Cardiac muscle cell (in vitro differentiated cells and primary cell): Measurements from ENCODE around the gene CASP9. TPM values are rescaled to one million over a fixed set of nuclear protein-coding genes. Genes with fewer than 3 reads are reported as not detected.
"Not testable (repeated sequence)": the region's sequence is repeated elsewhere in the genome, so short reads cannot be mapped to it uniquely, and the experiment has no call there.

Experiments
- DNase-seq, 2 donors: peaks; one replicate each; pipeline versions ENCODE4 v3.0.0 to v3.0.0-alpha.2; 2010 to 2017; ENCODE audit warnings: low read depth in 1 of 2, low spot score in 1 of 2
- H3K27ac ChIP-seq: fragments of 200-600 bp; sonication (generic); 2 replicates; pipeline ENCODE4 v1.5.1; 2016
- H3K27me3 ChIP-seq: fragments of 200-600 bp; sonication (generic); 2 replicates; pipeline ENCODE4 v1.6.0; 2016; ENCODE audit warnings: control low read depth
- H3K36me3 ChIP-seq: fragments of 200-600 bp; sonication (generic); 2 replicates; pipeline ENCODE4 v1.5.1; 2016; ENCODE audit warnings: control low read depth
- H3K4me1 ChIP-seq: fragments of 200-600 bp; sonication (generic); 2 replicates; pipeline ENCODE4 v1.8.1; 2017; ENCODE audit warnings: low read depth, mild to moderate bottlenecking, mixed run types
- H3K4me3 ChIP-seq: fragments of 200-600 bp; sonication (generic); 2 replicates; pipeline ENCODE4 v1.5.1; 2016; ENCODE audit warnings: mild to moderate bottlenecking
- H3K9me3 ChIP-seq: fragments of 200-600 bp; sonication (generic); 2 replicates; pipeline ENCODE4 v1.5.1; 2017; ENCODE audit warnings: low read depth, mild to moderate bottlenecking, control low read depth
- polyA plus RNA-seq: library from polyadenylated mRNA; unstranded; fragments of >200 nt; fragmentation: Nextera tagmentation; extraction: Ambion mirVana; gene quantifications from 2 replicates; pipeline ENCODE4 v1.2.1, GENCODE V29; 2016
- total RNA-seq: library from RNA; depleted of rRNA; stranded (reverse); fragments of >200 nt; gene quantifications from 2 replicates; pipeline ENCODE4 v1.2.3, GENCODE V29; 2016
- TF ChIP-seq, protein P1 (sequence below): IDR thresholded peaks from 2 replicates; pipeline ENCODE4 v1.5.1; 2012; ENCODE audit warnings: low read depth, mild to moderate bottlenecking, low read length

CASP9 gene
- total and polyA plus RNA-seq, 2 experiments from 2014 or later, result 44.7 to 96.1 TPM

- no peak for DNase-seq
- TF ChIP-seq, protein P1, sequence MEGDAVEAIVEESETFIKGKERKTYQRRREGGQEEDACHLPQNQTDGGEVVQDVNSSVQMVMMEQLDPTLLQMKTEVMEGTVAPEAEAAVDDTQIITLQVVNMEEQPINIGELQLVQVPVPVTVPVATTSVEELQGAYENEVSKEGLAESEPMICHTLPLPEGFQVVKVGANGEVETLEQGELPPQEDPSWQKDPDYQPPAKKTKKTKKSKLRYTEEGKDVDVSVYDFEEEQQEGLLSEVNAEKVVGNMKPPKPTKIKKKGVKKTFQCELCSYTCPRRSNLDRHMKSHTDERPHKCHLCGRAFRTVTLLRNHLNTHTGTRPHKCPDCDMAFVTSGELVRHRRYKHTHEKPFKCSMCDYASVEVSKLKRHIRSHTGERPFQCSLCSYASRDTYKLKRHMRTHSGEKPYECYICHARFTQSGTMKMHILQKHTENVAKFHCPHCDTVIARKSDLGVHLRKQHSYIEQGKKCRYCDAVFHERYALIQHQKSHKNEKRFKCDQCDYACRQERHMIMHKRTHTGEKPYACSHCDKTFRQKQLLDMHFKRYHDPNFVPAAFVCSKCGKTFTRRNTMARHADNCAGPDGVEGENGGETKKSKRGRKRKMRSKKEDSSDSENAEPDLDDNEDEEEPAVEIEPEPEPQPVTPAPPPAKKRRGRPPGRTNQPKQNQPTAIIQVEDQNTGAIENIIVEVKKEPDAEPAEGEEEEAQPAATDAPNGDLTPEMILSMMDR, result no peak
- Histone ChIP-seq H3K9me3 (no peaks in the 10 kb centered on the region), H3K27me3 (no peaks in the 10 kb centered on the region), H3K36me3 (no peaks in the 10 kb centered on the region), H3K4me3 (no peak overlapping the region), H3K4me1 (peaks cover 20% of the 10 kb centered on the region), H3K27ac (no peak overlapping the region)
These were observed 64.0 kb downstream of the CASP9 start for GRCh38 chr1:15459771-15460707.

DNA sequence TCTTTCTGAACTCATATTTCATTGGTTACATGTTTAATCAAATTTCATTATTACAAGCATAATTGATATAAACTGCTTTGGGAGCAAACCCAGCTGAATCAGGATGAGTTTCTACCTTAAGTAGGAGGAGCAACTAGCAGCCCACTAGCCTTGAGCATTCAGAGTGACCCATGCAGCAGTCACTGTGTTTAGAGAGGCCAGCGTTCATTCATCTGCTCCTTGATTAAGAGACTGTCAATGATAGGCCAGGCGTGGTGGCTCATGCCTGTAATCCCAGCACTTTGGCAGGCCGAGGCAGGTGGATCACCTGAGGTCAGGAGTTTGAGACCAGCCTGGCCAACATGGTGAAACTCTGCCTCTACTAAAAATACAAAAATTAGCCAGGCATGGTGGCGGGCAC, 65.6 kb downstream of the CASP9 start:
- not testable (repeated sequence) for H3K36me3 ChIP-seq, H3K27ac ChIP-seq, DNase-seq, H3K9me3 ChIP-seq, H3K27me3 ChIP-seq, H3K4me3 ChIP-seq
- H3K4me1 ChIP-seq, result peaks cover 15% of the 10 kb centered on the region

DNA sequence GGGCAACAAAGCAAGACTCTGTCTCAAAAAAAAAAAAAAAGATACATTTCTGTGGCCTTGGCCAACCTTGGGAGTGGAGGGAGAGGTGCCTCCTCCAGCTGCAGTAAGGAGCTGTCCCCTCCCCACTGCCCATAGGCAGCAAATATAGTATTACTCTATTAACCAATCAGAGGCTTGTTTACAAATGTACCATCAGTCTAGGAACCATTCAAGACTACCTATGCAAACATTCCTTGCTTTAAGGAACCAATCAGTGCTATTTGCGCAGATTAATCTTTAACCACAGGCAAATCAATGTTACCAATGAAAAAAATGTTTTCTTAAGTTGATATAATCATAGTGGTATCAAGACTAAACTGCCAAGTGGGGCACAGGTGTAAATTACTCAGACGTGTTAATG, 66.4 kb downstream of the CASP9 start:
- TF ChIP-seq, protein P1, result no peak
- no peak for DNase-seq
- H3K36me3 ChIP-seq, result no peaks in the 10 kb centered on the region
- H3K27me3 ChIP-seq, result no peaks in the 10 kb centered on the region
- no peak overlapping the region for H3K4me3 ChIP-seq
- no peaks in the 10 kb centered on the region for H3K9me3 ChIP-seq
- peaks cover 9% of the 10 kb centered on the region for H3K4me1 ChIP-seq
- no peak overlapping the region for H3K27ac ChIP-seq

- no peak within 1 kb of the TSS for H3K4me3 ChIP-seq
- DNase-seq, result no peak
- no peaks in the 10 kb centered on the region for H3K9me3 ChIP-seq
- H3K27me3 ChIP-seq, result no peaks in the 10 kb centered on the region
- no peaks in the 10 kb centered on the region for H3K36me3 ChIP-seq
- H3K27ac ChIP-seq, result no peak within 1 kb of the TSS
- TF ChIP-seq, protein P1, result no peak
- H3K4me1 ChIP-seq, result peaks cover 9% of the 10 kb centered on the region
These were observed 67.6 kb downstream of the CASP9 start, which contains the start of gene CELA2A for GRCh38 chr1:15456313-15456954. Gene CELA2A (plus strand): TSS chr1:15456732. CDS start chr1:15456754, 22 bp downstream.

DNA sequence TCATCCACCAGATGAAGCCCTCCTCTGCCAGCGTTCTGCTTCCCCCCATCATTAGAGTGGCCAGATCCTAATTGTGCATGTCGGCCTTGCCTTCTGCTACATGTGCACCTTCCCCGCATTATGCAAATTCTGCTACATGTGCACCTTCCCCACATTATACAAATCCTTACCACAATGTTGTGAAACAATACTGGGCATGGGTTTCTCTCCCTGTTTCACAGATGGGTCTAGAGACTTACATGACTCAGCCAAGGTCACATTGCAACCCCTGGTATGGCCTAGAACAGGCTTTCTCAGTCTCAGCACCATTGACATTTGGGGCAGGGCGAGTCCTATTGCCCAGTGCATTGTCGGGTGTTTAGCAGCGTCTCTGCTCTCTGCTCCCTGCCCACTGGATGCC, 68.5 kb downstream of the CASP9 start:
- no peaks in the 10 kb centered on the region for H3K36me3 ChIP-seq
- TF ChIP-seq, protein P1, result no peak
- peaks cover 9% of the 10 kb centered on the region for H3K4me1 ChIP-seq
- DNase-seq, result peak in 1 of 2 donors; percentile 60
- H3K9me3 ChIP-seq, result no peaks in the 10 kb centered on the region
- no peaks in the 10 kb centered on the region for H3K27me3 ChIP-seq
- H3K4me3 ChIP-seq, result no peak overlapping the region
- H3K27ac ChIP-seq, result no peak overlapping the region

DNA sequence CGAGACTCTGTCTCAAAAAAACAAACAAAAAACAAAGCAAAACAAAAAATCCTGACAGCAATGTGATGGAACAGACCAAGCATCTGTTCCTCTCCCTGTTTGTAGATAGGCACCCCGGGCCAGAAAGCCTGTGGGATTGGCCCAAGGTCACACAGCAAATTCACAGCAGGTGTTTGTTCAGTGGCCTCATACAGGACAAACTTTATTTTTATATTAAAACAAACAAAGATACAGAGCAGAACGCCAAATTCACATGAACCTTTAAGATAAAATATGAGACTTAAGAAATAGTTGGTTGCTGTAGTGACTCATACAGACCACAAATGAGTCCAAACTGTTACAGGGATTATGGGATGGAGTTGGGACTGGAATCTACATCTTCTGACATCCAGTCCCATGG, 69.8 kb downstream of the CASP9 start:
- no peaks in the 10 kb centered on the region for H3K9me3 ChIP-seq
- H3K36me3 ChIP-seq, result no peaks in the 10 kb centered on the region
- peak in 1 of 2 donors; percentile 65 for DNase-seq
- H3K4me3 ChIP-seq, result no peak overlapping the region
- TF ChIP-seq, protein P1, result no peak
- H3K27ac ChIP-seq, result no peak overlapping the region
- peaks cover 6% of the 10 kb centered on the region for H3K4me1 ChIP-seq
- no peaks in the 10 kb centered on the region for H3K27me3 ChIP-seq
